DMS79 (cell line): ENCODE measurements around the gene PAGR1.
"Not testable (repeated sequence)": the region's sequence is repeated elsewhere in the genome, so short reads cannot be mapped to it uniquely, and the experiment has no call there.

Experiments used
- DNase-seq: peaks from one replicate; lab custom pipeline; 2025; lab: John Stamatoyannopoulos, UW

PAGR1 gene

GRCh38 chr16:29815793-29816693, at the start of gene PAGR1:
PAGR1 (plus strand) TSS chr16:29816152; CDS start chr16:29816526, 374 bp downstream.
- peak; percentile 99 for DNase-seq

- no peak for DNase-seq
These were observed 49.4 kb upstream of the PAGR1 start for GRCh38 chr16:29766571-29766970.

GRCh38 chr16:29767062-29767461, 48.9 kb upstream of the PAGR1 start:
- no peak for DNase-seq

- no peak for DNase-seq
These were observed 46.4 kb upstream of the PAGR1 start for GRCh38 chr16:29769507-29769906.

GRCh38 chr16:29770250-29770929, 45.6 kb upstream of the PAGR1 start:
- no peak for DNase-seq

GRCh38 chr16:29772330-29772729, 43.6 kb upstream of the PAGR1 start:
- not testable (repeated sequence) for DNase-seq

- no peak for DNase-seq
These were observed 41.2 kb upstream of the PAGR1 start for GRCh38 chr16:29774730-29775129.

- no peak for DNase-seq
These were observed 40.1 kb upstream of the PAGR1 start for GRCh38 chr16:29775742-29776408.

- no peak for DNase-seq
These were observed 38.2 kb upstream of the PAGR1 start, which contains the start of gene ZG16 for GRCh38 chr16:29777576-29778350. ZG16 (plus strand) TSS chr16:29778256; CDS start chr16:29779267, 1,011 bp downstream.

GRCh38 chr16:29779474-29779873, 36.5 kb upstream of the PAGR1 start:
- no peak for DNase-seq

GRCh38 chr16:29783094-29783953, 32.6 kb upstream of the PAGR1 start:
- DNase-seq, result not testable (repeated sequence)

- DNase-seq, result no peak
These were observed 31.8 kb upstream of the PAGR1 start for GRCh38 chr16:29784157-29784556.

GRCh38 chr16:29784901-29785500, 31.0 kb upstream of the PAGR1 start:
- no peak for DNase-seq

- not testable (repeated sequence) for DNase-seq
These were observed 28.8 kb upstream of the PAGR1 start for GRCh38 chr16:29787155-29787554.

- DNase-seq, result no peak
These were observed 26.2 kb upstream of the PAGR1 start for GRCh38 chr16:29789775-29790182.

GRCh38 chr16:29790183-29790948, 25.6 kb upstream of the PAGR1 start, which contains the start of gene KIF22:
KIF22 (plus strand) TSS chr16:29790751; CDS start chr16:29790760, 9 bp downstream.
- DNase-seq, result peak; percentile 96

- DNase-seq, result no peak
These were observed 24.8 kb upstream of the PAGR1 start for GRCh38 chr16:29790949-29791844.
